Cardiac fibroblast (primary cell): Measurements from ENCODE around the gene ATP1A4.

Source experiments
- DNase-seq, 2 donors: peaks; one replicate each; pipeline versions ENCODE4 v3.0.0 to v3.0.0-alpha.2; 2010; ENCODE audit warnings: low read depth in 2 of 2
- H3K4me3 ChIP-seq, 2 donors: replicated peaks in 1 of 2; 1 replicate in 1 of 2; 2 replicates in 1 of 2; pipeline ENCODE4 v1.5.1; 2011; ENCODE audit warnings: low read depth in 2 of 2, low read length in 2 of 2, mild to moderate bottlenecking in 2 of 2, moderate library complexity in 1 of 2
- CTCF ChIP-seq: IDR thresholded peaks from one replicate; pipeline ENCODE4 v1.5.1; 2011; ENCODE audit warnings: low read depth, mild to moderate bottlenecking, low read length, inconsistent platforms

The ATP1A4 gene

GRCh38 chr1:160232911-160233310, 81.5 kb downstream of the ATP1A4 start:
- no peak for DNase-seq
- TF ChIP-seq CTCF: no peak
- no peak overlapping the region for H3K4me3 ChIP-seq
